ENCODE results near the gene TXNDC15. TPM values are rescaled to one million over a fixed set of nuclear protein-coding genes. Genes with fewer than 3 reads are reported as not detected.
"Not testable (repeated sequence)": the region's sequence is repeated elsewhere in the genome, so short reads cannot be mapped to it uniquely, and the experiment has no call there.

TXNDC15 gene
- total RNA-seq, 1 experiment from 2014 or later, result 47.4 TPM

DNA sequence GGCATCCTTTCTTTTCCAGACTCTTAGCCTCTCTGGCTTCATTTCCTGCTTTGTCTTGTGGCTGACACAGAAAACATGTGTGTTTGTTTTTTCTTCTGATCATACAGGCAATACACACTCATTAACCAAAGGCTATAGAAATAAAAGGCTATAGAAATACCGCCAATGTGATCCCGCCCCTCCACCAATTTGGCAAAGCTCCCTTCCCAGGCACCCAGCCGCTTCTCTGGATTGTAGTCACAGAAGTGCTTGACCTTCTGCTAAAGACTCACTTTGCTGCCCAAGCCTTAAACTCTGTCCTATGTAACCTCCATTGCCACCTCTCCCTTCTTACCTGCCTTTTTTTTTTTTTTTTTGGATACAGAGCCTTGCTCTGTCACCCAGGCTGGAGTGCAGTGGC lies 5.3 kb downstream of the TXNDC15 start:
- in situ Hi-C loops (cut with HindIII; ENCODE audit: low pct_unique_long_range_greater_than_20kb, low sequenced_read_pairs), result no loop called here
- ChIA-PET POLR2A (interaction anchor here (0.6 kb wide), 1 partner anchor 24 kb away, joined by 12 read pairs; no protein-coding TSS in a partner anchor), CTCF (no interaction called here)
- no peaks in the 10 kb centered on the region for H3K27me3 ChIP-seq (ENCODE audit: control insufficient read depth, insufficient read depth, low read length)
- no peaks in the 10 kb centered on the region for H3K36me3 ChIP-seq (ENCODE audit: control insufficient read depth, insufficient read depth, low read length)
- intact Hi-C loops (cut with micrococcal nuclease; ENCODE audit: unreplicated experiment), result no loop called here
- H3K27ac ChIP-seq (ENCODE audit: low read length), result no peak overlapping the region
- H3K4me1 ChIP-seq (ENCODE audit: control insufficient read depth, insufficient read depth, low read length), result peaks cover 6% of the 10 kb centered on the region
- TF ChIP-seq POLR2AphosphoS5 (IDR thresholded peaks at IDR 0.05; ENCODE audit: low read depth, low read length) (no peak), TCF7L2 (IDR thresholded peaks at IDR 0.05; ENCODE audit: low read depth, low read length) (no peak), SIN3A (IDR thresholded peaks at IDR 0.05; ENCODE audit: borderline replicate concordance, insufficient read depth, low read depth, low read length) (no peak)
- TF ChIP-seq, protein P1, sequence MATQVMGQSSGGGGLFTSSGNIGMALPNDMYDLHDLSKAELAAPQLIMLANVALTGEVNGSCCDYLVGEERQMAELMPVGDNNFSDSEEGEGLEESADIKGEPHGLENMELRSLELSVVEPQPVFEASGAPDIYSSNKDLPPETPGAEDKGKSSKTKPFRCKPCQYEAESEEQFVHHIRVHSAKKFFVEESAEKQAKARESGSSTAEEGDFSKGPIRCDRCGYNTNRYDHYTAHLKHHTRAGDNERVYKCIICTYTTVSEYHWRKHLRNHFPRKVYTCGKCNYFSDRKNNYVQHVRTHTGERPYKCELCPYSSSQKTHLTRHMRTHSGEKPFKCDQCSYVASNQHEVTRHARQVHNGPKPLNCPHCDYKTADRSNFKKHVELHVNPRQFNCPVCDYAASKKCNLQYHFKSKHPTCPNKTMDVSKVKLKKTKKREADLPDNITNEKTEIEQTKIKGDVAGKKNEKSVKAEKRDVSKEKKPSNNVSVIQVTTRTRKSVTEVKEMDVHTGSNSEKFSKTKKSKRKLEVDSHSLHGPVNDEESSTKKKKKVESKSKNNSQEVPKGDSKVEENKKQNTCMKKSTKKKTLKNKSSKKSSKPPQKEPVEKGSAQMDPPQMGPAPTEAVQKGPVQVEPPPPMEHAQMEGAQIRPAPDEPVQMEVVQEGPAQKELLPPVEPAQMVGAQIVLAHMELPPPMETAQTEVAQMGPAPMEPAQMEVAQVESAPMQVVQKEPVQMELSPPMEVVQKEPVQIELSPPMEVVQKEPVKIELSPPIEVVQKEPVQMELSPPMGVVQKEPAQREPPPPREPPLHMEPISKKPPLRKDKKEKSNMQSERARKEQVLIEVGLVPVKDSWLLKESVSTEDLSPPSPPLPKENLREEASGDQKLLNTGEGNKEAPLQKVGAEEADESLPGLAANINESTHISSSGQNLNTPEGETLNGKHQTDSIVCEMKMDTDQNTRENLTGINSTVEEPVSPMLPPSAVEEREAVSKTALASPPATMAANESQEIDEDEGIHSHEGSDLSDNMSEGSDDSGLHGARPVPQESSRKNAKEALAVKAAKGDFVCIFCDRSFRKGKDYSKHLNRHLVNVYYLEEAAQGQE (IDR thresholded peaks at IDR 0.05; ENCODE audit: insufficient read depth in 1 of 2, low read depth in 2 of 2, low read length in 1 of 2), result no peak
- TF ChIP-seq, protein P2, sequence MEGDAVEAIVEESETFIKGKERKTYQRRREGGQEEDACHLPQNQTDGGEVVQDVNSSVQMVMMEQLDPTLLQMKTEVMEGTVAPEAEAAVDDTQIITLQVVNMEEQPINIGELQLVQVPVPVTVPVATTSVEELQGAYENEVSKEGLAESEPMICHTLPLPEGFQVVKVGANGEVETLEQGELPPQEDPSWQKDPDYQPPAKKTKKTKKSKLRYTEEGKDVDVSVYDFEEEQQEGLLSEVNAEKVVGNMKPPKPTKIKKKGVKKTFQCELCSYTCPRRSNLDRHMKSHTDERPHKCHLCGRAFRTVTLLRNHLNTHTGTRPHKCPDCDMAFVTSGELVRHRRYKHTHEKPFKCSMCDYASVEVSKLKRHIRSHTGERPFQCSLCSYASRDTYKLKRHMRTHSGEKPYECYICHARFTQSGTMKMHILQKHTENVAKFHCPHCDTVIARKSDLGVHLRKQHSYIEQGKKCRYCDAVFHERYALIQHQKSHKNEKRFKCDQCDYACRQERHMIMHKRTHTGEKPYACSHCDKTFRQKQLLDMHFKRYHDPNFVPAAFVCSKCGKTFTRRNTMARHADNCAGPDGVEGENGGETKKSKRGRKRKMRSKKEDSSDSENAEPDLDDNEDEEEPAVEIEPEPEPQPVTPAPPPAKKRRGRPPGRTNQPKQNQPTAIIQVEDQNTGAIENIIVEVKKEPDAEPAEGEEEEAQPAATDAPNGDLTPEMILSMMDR (IDR thresholded peaks at IDR 0.05), result no peak
- H3K4me3 ChIP-seq (ENCODE audit: low read depth in 2 of 2, low read length in 2 of 2), result no peak overlapping the region
- DNase-seq (ENCODE audit: low read depth, low spot score) (no peak), ATAC-seq (no peak)
- no TSS peak for BruUV-seq (replicated peaks)
- H3K9me3 ChIP-seq (ENCODE audit: control insufficient read depth, insufficient read depth, low read depth, low read length), result no peaks in the 10 kb centered on the region

DNA sequence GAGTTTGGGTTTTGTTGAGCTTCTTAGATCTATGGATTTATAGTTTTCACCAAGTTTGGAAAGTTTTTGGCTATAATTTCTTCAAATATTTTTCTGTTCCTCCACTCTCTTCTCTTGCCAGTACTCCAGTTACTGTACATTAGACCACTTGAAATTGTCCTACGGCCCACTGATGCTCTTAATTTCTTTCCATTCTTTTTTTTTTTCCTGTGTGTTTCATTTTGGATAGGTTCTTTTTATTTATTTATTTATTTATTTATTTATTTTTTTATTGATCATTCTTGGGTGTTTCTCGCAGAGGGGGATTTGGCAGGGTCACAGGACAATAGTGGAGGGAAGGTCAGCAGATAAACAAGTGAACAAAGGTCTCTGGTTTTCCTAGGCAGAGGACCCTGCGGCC lies 6.8 kb downstream of the TXNDC15 start:
- POLR2A ChIA-PET; ATAC-seq; in situ Hi-C loops (cut with HindIII; ENCODE audit: low pct_unique_long_range_greater_than_20kb, low sequenced_read_pairs); DNase-seq (ENCODE audit: low read depth, low spot score); CTCF ChIA-PET; H3K4me3 ChIP-seq (ENCODE audit: low read depth in 2 of 2, low read length in 2 of 2); H3K27ac ChIP-seq (ENCODE audit: low read length); H3K27me3 ChIP-seq (ENCODE audit: control insufficient read depth, insufficient read depth, low read length); H3K36me3 ChIP-seq (ENCODE audit: control insufficient read depth, insufficient read depth, low read length); BruUV-seq (replicated peaks); intact Hi-C loops (cut with micrococcal nuclease; ENCODE audit: unreplicated experiment); H3K9me3 ChIP-seq (ENCODE audit: control insufficient read depth, insufficient read depth, low read depth, low read length); H3K4me1 ChIP-seq (ENCODE audit: control insufficient read depth, insufficient read depth, low read length): not testable (repeated sequence)

DNA sequence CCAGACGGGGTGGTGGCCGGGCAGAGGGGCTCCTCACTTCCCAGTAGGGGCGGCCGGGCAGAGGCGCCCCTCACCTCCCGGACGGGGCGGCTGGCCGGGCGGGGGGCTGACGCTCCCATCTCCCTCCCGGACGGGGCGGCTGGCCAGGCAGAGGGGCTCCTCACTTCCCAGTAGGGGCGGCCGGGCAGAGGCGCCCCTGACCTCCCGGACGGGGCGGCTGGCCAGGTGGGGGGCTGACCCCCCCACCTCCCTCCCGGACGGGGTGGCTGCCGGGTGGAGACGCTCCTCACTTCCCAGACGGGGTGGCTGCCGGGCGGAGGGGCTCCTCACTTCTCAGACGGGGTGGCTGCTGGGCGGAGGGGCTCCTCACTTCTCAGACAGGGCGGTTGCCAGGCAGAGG lies 7.5 kb downstream of the TXNDC15 start:
- H3K36me3 ChIP-seq (ENCODE audit: control insufficient read depth, insufficient read depth, low read length); H3K4me1 ChIP-seq (ENCODE audit: control insufficient read depth, insufficient read depth, low read length); POLR2A ChIA-PET; DNase-seq (ENCODE audit: low read depth, low spot score); H3K27ac ChIP-seq (ENCODE audit: low read length); ATAC-seq; H3K9me3 ChIP-seq (ENCODE audit: control insufficient read depth, insufficient read depth, low read depth, low read length); in situ Hi-C loops (cut with HindIII; ENCODE audit: low pct_unique_long_range_greater_than_20kb, low sequenced_read_pairs); CTCF ChIA-PET; H3K27me3 ChIP-seq (ENCODE audit: control insufficient read depth, insufficient read depth, low read length); BruUV-seq (replicated peaks); intact Hi-C loops (cut with micrococcal nuclease; ENCODE audit: unreplicated experiment); H3K4me3 ChIP-seq (ENCODE audit: low read depth in 2 of 2, low read length in 2 of 2): not testable (repeated sequence)
